Ovary (tissue), 3 donors: Measurements from ENCODE around the gene NUDT7.

Experiments used
- POLR2A ChIP-seq: fragments of 450-650 bp; IDR thresholded peaks from one replicate; pipeline ENCODE4 v1.6.1; 2017; ENCODE audit warnings: antibody characterized with exemption, mild to moderate bottlenecking, moderate library complexity
- TF ChIP-seq, protein P1 (sequence below), 3 donors: fragments of 450-650 bp in 2 of 3; fragments of 200-600 bp in 1 of 3; IDR thresholded peaks; one replicate each; pipeline versions ENCODE4 v1.5.1 to v1.8.0; 2016 to 2022; ENCODE audit warnings: antibody characterized with exemption in 3 of 3, mild to moderate bottlenecking in 1 of 3
- donor health status: DM: no; HTN: no; CAD: no.

GRCh38 chr16:77729951-77730350 is 7.6 kb downstream of the NUDT7 start:
- TF ChIP-seq POLR2A = no peak
- TF ChIP-seq, protein P1, sequence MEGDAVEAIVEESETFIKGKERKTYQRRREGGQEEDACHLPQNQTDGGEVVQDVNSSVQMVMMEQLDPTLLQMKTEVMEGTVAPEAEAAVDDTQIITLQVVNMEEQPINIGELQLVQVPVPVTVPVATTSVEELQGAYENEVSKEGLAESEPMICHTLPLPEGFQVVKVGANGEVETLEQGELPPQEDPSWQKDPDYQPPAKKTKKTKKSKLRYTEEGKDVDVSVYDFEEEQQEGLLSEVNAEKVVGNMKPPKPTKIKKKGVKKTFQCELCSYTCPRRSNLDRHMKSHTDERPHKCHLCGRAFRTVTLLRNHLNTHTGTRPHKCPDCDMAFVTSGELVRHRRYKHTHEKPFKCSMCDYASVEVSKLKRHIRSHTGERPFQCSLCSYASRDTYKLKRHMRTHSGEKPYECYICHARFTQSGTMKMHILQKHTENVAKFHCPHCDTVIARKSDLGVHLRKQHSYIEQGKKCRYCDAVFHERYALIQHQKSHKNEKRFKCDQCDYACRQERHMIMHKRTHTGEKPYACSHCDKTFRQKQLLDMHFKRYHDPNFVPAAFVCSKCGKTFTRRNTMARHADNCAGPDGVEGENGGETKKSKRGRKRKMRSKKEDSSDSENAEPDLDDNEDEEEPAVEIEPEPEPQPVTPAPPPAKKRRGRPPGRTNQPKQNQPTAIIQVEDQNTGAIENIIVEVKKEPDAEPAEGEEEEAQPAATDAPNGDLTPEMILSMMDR (IDR thresholded peaks at IDR 0.05) = no peak
